ENCODE results near the gene SLC25A25.

SLC25A25 gene

DNA sequence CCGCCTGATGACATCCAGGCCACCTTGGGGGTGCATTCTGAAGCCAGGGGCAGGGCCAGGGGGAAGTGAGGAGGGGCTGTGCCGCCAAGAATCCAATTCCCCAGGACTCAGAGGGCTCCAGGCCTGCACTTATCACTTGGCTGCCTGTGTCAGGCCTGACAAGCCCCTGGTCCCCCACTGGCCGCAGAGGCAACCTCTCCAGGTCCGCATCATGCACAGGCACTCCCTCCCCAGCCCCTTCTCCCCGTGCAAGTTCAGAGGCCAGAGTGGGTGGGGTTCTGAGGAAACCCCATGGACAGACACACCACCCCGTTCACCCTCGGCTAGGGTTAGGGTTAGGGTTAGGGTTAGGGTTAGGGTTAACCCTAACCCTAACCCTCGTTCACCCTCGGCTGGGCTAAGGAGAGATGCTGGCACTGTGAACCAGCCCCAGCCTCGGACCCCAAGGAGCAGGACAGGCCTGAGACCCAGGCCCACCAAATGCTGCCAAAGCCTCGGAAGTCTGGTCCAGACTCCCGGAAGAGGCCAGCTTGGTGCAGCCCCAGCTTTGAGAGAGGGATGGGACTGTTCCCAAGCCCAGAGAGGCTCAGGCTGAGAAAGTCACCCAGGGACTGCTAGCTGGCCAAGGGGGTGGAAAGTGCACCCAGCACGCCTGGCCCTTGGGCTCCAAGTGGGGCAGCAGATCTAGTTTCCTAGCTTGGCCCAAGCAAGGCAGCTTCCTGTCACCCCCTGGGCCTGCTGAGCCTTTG lies 86.1 kb downstream of the SLC25A25 start:
- no peak overlapping the region for H3K4me3 ChIP-seq (ENCODE audit: low read depth, low read length)
- no peak for TF ChIP-seq CTCF (IDR thresholded peaks at IDR 0.05; ENCODE audit: low read depth, low read length)

GRCh38 chr9:128155736-128156500 lies 87.9 kb downstream of the SLC25A25 start:
- no peak overlapping the region for H3K4me3 ChIP-seq (ENCODE audit: low read depth, low read length)
- TF ChIP-seq CTCF (IDR thresholded peaks at IDR 0.05; ENCODE audit: low read depth, low read length): no peak
